HG02588 (cell line): Measurements from ENCODE around the gene IRF7.

Experiments used
- ATAC-seq: cut with Tn5 transposase; IDR thresholded peaks from one replicate; pipeline ENCODE4 v1.9.1; 2021; ENCODE audit warnings: mild to moderate bottlenecking, moderate library complexity; ENCODE audit not compliant: unreplicated experiment

The IRF7 gene

DNA sequence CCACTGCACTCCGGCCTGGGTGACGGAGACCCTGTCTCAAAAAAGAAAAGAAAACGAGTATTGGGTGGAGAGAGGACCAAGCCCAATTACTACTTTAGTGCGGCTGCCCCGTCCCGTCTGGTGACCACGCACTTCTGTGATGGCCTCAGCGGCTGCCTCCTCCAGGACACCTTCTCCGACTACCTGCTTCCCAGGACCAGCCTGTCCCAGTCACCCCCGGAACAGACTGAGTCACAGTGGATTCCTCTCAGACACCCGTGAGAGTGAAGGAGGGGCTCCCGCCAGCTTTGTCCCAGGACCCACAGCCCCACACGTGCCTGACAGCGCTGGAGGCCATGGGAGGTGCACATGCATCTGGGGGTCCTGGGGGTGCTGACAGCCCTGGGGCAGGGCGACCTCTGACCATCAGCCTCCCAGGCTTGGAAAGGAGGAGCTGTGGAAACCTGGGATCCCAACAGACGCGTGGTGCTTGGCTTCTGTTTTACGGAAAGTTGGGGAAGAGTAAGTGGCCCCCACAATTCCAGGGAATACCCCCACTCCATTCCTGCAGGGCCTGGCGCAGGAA is 26.1 kb upstream of the IRF7 start:
- ATAC-seq, result no peak

DNA sequence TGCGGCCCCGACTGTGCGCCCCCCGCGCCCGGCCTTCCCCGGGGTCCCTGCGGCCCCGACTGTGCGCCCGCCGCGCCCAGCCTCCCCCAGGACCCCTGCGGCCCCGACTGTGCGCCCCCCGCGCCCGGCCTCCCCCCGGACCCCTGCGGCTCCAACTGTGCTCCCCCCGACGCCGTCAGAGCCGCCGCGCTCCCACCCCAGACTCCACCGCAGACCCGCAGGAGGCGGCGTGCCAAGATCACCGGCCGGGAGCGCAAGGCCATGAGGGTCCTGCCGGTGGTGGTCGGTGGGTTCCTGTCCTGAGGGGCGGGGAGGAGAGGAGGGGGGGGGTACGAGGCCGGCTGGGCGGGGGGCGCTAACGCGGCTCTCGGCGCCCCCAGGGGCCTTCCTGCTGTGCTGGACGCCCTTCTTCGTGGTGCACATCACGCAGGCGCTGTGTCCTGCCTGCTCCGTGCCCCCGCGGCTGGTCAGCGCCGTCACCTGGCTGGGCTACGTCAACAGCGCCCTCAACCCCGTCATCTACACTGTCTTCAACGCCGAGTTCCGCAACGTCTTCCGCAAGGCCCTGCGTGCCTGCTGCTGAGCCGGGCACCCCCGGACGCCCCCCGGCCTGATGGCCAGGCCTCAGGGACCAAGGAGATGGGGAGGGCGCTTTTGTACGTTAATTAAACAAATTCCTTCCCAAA is 24.4 kb upstream of the IRF7 start:
- ATAC-seq, result no peak

DNA sequence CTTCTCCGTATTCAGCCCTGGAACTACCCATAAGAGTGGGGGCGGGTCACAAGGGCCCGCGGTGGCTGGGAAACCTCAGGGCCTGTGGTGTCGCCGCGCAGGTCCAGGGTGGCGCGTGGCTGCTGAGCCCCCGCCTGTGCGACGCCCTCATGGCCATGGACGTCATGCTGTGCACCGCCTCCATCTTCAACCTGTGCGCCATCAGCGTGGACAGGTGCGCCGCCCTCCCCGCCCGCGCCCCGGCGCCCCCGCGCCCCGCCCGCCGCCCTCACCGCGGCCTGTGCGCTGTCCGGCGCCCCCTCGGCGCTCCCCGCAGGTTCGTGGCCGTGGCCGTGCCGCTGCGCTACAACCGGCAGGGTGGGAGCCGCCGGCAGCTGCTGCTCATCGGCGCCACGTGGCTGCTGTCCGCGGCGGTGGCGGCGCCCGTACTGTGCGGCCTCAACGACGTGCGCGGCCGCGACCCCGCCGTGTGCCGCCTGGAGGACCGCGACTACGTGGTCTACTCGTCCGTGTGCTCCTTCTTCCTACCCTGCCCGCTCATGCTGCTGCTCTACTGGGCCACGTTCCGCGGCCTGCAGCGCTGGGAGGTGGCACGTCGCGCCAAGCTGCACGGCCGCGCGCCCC is 23.7 kb upstream of the IRF7 start:
- no peak for ATAC-seq

DNA sequence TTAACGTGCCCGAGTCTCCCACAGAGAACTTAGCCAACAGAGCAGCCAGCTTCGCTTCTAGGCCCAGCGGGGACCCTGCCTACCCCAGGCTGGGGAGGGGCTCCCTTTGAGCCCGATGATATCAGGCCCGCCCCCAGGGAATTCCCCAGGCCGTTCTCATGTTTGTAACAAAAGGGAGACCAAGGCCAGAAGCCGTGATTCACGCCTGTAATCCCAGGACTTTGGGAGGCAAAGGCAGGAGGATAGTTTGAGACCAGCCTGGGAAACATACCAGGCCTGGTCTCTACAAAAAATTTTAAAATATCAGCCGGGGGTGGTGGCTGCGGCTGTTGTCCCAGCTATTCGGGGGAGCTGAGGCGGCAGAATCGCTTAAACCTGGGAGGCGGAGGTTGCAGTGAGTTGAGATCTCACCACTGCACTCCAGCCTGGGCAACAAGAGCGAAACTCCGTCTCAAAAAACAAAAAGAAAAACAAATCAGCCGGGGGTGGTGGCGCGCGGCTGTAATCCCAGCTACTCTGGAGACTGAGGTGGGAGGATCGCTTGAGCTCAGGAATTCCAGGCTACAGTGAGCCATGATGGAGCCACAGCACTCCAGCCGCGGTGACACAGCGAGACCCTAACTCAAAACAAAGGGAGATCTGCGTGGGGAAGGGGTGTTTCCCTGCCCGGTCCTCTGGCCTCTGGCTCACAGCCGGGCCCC is 23.0 kb upstream of the IRF7 start:
- no peak for ATAC-seq

DNA sequence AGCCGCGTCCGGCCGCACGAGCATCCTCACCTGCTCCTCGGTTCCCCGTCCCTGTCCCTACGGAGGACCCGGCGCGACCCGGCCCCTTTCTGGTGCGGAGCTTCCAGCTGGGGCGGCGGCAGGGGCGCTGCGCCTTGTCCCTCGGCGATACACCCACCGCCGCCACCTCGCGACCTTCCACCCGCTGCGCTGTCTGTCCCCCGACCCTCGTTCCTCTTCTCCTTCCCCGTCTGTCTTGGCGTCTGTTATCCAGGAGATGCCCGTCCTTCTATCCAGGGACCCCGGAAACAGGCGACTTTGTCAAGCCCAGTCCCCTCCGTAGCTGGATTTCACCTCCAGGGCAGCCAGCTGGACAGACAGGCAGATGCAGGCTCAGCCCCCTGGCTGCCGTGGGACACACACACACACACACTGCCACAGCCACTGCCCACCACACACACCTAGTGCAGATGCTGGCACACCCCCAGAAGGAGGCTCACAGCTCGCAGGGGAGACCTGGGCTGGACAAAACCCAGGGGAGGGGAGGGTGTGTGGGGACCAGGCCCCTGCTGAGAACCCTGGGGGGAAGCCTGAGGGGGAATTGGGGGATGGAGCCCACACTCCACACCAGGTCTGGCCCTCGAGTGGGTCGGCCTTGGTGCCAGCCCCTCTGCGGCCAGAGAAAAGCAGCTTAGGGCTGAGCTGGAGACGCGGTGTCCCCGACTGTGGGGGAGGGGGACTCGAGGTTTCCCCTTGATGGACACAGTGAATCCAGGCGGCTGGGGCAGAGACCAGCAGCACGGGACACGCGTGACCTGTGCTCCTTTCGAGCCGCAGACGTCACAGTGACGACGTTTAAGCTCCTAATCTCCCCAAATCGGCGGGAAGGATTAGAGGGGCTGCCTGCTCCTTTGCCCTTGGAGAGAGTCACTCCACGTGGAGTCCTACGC is 22.1 kb upstream of the IRF7 start:
- ATAC-seq, result no peak

DNA sequence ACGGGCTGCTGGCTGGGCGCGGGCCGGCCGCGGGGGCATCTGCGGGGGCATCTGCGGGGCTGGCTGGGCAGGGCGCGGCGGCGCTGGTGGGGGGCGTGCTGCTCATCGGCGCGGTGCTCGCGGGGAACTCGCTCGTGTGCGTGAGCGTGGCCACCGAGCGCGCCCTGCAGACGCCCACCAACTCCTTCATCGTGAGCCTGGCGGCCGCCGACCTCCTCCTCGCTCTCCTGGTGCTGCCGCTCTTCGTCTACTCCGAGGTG is 21.5 kb upstream of the IRF7 start:
- no peak for ATAC-seq

DNA sequence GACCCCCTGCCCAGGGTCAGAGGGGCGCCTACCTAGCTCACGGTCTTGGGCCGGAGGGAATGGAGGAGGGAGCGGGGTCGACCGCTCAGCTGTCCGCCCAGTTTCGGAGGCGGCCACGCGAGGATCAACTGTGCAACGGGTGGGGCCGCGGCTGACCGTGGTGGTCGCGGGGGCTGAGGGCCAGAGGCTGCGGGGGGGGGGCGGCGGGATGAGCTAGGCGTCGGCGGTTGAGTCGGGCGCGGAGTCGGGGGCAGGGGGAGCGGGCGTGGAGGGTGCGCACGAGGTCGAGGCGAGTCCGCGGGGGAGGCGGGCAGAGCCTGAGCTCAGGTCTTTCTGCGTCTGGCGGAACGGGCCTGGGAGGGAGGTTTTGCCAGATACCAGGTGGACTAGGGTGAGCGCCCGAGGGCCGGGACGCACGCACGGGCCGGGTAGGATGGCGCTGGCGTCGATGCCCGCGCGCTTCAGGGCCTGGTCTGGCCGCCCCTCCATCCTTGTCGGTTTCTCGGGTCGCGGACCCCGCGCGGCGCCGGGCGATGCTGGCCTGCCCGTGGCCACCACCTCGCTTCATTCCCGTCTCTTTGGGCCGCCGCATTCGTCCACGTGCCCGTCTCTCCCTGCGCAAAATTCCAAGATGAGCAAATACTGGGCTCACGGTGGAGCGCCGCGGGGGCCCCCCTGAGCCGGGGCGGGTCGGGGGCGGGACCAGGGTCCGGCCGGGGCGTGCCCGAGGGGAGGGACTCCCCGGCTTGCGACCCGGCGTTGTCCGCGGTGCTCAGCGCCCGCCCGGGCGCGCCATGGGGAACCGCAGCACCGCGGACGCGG is 21.0 kb upstream of the IRF7 start, which contains the start of gene DRD4:
Gene DRD4 (plus strand): TSS at position 759 of the 822 bp plus-strand sequence. CDS start 36 bp downstream, at position 795.
- ATAC-seq, result no peak

DNA sequence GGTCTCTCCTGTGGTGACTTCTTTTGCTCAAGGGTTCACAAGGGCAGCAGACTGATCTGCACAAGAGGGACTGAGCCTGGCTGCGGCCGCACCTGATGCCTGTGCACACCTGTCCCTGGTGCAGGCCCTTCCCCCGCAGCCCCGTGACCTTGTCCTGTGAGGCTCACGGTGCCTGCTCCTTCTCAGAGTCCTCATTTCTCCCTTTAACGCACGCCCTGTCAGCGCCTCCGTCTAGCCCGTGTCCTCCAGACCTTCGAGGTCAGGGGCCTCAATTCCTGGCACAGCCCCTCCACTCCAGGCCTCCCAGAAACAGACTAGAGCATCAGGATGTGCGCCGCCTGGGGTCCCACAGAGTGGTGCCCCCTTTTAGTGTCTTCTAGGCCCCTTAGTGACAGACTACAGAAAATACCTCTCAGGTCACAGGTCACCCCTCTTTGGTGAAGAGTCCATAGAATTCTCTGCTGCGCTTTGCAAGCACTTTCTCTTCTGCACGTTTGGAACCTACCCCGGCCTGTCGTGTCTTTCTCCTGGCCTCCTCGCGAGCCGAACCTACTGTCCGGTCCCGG is 20.3 kb upstream of the IRF7 start:
- ATAC-seq, result no peak

DNA sequence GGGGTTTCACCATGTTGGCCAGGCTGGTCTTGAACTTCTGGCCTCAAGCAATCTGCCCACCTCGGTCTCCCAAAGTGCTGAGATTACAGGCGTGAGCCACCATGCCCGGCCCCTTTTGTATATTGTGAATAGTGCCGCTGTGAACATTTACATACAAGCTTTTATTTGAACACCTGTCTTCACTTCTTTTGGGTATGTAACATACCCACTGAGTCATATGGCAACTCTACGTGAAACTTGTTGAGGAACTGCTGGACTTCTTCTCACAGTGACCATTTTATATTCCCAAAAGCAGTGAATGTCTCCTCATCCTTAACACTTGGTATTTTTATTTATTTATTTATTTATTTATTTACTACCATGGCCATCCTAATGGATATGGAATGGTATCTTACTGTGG is 15.1 kb upstream of the IRF7 start:
- ATAC-seq, result no peak

DNA sequence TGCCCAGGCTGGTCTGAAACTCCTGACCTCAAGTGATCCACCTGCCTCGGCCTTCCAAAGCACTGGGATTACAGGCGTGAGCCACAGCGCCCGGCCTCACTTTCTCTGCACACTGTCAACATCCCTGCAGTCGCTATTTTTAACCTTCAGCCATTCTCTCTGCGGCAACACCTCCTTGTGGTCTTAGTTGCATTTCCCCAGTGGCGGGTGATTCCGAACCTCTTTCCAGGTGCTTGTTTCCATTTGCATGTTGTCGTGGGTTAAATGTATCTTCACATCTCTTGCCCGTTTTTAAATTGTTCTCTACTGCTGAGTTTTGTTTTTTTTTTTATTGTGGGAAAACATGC is 13.5 kb upstream of the IRF7 start:
- no peak for ATAC-seq

DNA sequence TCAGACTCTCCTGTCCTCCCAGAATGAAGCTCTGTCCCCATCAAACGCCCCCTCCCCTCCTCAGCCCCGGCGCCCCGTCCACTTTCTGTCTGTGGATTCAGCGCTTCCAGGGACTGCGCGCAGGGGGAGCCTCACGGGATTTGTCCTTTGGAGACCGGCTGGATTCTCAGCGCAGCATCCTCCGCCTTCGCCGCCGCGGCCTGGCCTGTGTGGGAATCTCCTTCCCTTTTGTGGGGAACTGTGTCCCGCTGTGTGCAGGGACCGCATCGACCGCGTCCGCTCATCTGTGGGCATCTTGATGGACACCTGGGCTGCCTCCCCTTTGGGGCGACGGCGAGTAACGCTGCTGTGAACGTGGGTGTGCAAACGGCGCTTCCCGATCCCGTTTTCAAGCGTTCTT is 12.3 kb upstream of the IRF7 start:
- no peak for ATAC-seq

DNA sequence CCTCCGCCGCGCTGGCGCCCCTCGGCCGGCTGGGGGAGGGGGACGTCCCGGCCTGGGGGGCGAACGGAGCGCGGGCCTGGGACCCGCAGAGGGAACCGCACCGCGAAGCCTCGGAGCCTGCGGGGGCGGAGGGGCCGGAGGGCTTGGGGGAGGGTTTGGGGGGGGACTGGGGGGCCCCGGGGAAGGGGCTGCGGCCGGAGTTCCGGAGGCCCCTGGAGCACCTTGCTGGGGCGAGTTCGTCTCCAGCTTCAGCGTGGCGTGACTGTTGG is 11.5 kb upstream of the IRF7 start:
- no peak for ATAC-seq

DNA sequence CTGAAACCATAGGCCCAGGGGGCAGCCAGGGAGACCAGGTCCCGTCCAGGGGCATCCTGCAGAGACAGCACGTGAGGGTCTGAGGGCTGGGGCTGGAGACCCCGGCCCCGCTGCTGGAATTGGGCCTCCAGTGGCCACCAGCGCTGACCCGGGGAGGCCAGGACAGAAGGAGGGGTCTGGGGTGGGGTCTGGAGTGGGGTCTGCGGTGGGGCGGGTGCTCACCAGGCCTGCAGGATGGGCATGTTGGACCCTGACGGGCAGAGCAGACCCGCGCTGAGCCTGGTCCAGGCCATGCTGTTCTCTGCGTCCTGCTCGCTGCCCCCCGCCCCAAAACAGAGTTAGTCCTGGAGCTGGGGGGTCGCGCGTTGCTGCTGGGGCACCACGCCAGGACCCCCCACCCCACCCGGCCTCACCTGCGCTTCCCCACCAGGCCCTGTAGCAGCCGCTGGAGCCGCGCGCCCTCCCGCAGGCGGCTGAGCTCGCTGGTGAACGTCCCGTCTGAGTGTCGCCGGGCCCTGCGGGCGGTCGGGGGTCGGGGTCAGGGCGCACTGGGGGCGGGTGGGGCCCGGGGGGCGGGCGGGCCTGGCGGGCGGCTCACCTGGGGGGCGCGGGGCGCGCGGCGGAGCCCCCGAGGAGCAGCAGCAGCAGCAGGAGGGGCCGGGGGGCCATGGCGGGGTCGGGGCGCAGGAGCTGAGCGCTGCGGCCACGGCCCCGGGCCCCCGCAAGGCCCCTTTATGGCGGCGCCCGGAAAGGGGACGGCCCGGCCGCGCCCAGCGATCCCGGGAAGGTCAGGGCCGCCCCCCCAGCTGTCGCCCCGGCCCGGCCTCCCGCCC is 10.9 kb upstream of the IRF7 start, which contains the start of gene SCT:
Gene SCT (minus strand): TSS at position 707 of the 833 bp plus-strand sequence. CDS start 38 bp downstream, at position 669.
- no peak for ATAC-seq

DNA sequence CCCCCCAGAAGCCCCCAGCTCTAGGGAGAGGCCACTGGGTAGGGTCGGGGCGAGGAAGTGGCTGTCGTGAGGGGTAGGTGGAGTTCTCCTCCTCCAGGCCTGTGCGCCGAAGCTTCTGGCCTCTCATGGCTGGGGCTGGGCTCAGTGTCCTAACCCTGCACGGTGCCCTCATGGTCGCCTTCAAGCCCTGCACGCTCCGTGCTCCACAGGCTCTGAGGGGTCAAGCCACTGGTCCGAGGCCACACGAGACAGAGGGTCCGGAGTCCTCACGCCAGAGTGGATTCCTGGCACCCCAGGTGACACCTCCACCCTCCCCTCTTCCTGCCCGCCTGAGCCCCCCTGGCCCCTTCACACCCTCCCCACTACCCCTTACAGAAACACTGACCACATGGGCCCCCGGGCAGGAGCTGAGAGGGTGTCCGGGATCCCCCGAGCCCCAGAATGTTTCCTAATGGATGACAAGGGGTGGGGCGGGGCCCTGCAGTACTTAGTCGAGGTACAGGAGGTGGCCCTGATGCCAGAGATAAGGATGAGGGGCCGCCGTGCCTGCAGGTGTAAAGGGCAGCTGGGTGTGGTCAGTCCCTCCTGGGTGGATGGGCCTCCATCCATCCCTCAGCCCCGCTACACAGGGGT is 10.0 kb upstream of the IRF7 start:
- no peak for ATAC-seq

DNA sequence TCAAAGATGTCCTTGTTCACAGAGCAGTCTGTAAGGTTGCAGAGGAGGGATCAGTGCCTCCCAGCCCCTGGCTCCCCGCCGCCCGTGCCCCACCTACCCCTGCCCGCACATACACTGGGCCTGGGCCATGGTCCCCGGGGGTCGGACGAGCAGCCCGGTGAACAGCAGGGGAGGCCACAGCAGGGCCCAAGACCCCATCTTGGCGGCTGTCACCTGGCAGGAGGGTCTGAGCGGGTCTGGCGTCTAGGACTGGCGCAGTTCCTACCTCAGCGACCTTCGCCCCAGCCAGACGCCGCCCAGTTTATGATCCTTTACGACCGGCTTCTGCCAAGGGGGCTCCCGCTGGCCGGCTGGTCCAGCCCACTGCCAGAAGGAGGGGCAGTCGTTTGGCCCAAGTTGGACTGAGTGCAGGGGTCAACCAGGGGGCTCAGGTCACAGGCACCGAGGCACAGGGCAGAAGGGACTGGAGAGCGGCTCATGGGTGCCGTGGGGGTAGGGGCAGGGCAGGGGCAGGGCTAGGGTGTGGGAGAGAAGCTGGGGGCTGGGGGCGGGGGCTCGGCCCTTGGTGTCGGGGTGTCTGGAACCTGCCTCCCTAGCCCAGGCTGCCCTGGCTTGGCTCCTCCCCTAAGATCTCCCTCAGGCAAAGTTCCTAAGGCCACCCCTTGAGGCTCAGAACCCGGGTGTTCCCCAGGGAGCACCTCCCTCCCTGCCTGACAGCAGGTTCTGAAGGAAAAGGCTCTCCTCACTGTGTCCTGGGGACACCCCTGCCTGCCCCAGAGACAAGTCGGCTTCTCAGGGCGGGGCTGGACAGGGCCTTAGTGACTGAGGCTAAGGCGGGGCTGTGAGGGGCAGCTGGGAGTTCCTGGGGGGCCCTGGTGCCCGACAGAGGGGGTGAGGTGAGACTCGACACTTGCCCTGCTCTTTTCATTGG is 9.2 kb upstream of the IRF7 start, which contains the start of gene CDHR5:
Gene CDHR5 (minus strand): TSS at position 251 of the 931 bp plus-strand sequence. CDS start 53 bp downstream, at position 198.
- no peak for ATAC-seq

DNA sequence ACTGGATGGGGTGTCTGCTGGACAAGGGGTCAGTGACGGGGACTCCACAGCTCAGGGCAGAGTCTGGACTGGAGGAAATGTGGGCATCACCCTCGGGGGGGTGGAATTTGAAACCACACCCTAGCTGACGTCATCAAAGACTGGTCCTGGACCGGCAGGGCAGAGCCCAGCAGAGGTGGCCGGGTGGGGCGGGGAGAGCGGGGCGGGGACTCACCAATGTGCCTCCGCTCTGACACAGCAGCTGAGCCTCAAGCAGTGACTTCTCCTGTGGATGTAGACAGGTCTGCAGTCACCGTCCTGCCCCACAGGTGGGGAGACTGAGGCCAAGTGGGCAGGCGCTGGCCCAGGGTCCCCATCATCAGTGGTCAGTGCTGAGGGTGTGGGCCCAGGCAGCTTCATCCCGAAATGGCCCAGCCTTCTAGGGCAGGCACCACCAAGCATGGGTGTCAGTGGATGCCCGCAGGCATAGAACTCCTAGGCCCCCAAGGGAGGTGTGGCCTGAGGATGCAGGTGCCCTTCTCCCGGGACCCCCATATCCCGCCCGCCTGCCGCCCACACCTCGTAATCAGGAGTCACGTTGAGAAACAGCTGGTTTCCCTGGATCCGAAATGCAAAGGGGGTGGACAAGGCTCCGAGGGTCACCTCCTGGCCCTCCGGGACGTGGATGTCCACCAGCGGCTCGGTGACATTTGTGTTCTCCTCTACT is 8.4 kb upstream of the IRF7 start:
- no peak for ATAC-seq

DNA sequence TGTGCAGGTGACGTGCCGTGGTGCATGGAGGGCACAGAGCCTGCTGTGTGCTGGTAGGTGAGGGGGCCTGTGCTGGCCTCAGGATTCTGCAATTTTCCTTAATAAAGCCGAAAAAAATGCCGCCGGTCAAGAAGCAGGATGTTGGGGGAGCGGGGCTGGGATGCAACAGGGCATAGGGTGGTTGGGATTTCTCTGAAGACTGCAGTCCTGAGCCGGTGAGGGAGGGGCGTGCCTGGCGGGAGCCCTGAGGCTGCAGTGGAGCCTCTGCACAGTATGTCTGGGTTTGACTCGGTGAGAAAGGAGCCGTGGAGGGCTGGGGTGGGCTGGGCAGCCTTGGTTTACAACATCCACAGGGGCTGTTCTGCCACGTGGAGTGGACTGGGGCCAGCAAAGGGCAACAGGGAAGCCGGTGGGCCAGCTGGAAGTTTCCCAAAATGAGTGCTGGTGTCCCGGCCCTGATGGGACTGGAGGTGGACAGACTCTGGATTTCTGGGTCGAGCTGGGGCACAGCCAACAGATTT is 7.7 kb upstream of the IRF7 start:
- ATAC-seq, result no peak
